Activated CD4-positive, alpha-beta T cell treated with anti-CD3 and anti-CD28 coated beads for 24 hours (primary cell): ENCODE data around the gene CCR9.

Source experiments
- DNase-seq, 2 donors: peaks; one replicate each; pipeline ENCODE4 v3.0.0-alpha.2; 2020; ENCODE audit warnings: low read depth in 2 of 2

CCR9 gene

DNA sequence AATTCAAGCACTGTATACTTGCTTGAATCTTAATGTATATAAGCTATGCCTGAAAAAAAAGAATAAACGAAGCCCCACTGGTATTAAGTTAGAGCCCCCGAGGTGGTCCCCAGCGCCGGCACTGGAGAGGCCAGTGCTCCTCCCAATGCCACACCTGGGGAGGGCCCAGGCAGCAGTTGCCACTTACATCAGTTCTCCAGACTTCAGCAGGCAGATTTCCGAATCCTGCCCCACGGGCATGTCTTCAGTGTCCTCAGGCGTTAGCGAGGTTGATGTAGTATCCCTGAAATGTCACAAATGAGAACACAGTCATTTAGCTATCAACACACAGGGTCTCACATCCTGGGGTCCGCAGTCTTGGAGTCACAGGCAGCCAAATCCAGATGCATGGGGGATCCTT, 49.9 kb downstream of the CCR9 start:
- no peak for DNase-seq

DNA sequence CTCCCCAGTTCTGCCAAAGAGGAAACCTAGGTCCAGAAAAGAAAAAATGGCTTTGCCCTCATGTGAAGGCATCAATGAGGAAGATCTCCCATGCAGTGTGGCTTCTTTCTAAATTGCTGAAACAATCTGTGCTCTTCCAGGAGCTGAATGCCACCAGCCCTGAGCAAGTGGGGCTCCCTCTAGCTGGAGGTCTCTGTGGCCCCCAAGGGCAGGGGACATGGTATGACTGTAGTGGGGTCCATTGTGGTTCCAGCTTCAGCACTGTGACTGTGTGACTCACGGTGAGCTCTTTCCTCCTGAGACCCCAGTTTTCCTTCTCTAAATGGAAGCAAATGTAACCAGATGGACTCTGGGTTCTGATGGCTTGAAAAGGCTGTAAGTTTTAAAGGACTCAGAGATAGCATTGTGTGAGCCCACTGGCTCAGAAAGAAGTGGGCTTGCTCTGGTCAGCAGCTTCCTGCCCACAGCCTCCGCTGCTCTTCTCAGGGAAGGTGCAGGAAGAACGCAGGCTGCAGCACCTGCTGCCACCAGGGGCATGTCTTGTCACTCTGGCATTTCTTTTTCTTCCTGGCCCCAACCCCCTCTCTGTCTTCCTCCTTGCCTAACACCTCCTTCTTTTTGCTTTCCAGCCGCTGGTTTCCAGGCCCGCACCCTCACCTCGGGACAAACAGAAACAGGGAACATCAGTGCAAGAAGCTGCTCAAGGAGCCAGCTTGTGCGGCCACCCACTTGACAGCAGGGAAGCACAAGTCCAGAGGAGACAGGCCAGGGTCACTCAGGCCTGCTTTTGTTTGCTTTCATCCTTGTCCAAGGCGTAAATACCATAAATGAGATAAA, 51.1 kb downstream of the CCR9 start:
- no peak for DNase-seq

DNA sequence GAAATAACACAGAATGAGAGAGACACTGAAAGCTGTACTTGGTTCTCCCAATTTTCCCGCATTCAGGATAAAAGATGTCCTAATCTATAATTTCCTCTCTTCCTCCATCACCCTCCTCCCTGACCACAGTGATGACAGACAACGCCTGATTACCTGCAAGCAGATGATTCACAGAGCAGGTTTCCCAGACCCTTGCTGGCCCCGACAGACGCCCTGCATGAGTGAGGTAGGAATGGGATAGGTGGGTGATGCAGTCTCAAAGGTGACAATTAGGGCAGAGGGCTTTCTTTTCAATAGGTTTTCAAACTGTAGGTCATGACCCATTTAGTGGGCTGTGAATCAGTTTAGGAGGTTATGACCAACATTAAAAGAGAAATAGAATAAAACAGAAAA, 51.7 kb downstream of the CCR9 start:
- no peak for DNase-seq

GRCh38 chr3:45938864-45939263, 52.5 kb downstream of the CCR9 start:
- peak; percentile 83 to 85 for DNase-seq

DNA sequence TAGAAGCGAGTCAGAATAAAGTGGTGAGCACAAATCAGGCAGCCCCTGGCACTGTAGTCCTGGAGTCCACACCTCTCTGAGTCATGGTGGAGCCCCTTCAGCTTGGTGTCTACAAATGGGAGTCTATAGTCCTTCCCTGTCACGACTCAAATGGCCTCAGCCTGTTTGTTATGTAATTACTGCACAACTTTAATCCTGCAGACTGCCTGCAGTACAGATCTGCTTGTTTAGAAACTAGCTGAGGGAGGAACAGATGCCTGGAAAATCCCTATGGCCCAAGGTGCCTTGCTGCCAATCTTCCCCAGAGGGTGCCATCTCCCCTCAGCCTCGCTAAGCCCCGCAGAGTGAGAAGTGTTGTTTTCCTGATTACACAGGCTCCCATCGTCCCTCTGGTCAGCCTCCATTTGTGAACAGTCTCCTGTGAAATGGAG, 53.0 kb downstream of the CCR9 start:
- DNase-seq = no peak

DNA sequence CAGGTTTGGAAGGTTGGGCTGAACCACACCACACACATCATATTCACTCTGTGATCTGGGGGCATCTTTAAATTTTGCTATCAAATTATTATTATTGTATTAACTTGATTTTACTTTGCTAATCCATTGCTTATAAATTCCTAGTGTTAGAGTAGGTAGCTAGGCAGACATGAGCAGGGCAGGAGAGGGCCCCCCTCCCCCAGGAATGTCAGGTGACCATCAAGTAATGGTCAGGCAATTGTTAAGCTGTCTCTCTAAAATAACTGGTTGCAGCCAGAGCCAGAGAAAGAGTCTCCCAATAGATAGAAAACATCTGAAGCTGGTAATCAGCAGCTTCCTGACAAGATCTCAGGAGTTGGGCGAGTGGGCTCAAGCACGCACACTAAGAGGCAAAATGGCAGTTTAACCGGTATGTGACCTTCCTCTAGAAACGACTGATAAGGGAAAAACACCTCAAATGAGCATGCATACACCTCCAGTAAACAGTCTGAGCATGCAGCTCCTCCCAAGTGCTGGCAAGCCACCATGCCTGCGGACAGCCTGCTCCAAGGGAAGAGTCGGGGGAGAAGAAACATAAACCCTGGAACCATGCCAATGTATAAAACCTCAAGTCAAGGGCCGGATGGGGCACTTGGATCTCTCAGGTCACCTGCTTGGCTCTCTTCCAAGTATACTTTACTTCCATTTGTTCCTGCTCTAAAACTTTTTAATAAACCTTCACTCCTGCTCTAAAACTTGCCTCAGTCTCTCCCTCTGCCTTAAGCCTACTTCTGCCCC, 53.8 kb downstream of the CCR9 start:
- DNase-seq = no peak

DNA sequence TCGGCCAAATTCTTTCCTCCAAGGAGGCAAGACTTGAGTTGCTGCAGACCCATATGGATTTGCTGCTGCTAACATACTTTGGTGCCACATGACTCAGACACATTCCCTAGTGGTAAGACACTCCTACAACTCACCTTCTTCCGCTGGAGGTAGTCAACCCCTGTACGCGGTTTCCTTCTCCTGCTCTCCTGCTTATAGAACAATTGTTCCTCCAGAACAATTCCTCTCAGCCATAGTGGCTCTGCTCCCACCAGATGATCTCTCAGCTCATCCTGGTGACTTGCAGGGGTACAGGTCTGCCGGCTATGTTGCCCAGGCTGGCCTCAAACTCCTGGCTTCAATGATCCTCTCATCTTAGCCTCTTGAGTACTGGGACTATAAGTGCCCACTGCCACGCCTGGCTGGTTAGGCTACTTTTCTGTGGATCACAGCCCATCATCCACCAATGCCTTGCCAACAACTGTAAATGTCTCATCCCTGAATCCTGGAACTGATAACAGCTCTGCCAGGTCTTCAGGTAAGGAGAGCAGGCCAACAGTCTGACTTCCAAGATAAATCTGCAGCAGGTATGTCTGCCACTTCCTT, 54.5 kb downstream of the CCR9 start:
- no peak for DNase-seq

DNA sequence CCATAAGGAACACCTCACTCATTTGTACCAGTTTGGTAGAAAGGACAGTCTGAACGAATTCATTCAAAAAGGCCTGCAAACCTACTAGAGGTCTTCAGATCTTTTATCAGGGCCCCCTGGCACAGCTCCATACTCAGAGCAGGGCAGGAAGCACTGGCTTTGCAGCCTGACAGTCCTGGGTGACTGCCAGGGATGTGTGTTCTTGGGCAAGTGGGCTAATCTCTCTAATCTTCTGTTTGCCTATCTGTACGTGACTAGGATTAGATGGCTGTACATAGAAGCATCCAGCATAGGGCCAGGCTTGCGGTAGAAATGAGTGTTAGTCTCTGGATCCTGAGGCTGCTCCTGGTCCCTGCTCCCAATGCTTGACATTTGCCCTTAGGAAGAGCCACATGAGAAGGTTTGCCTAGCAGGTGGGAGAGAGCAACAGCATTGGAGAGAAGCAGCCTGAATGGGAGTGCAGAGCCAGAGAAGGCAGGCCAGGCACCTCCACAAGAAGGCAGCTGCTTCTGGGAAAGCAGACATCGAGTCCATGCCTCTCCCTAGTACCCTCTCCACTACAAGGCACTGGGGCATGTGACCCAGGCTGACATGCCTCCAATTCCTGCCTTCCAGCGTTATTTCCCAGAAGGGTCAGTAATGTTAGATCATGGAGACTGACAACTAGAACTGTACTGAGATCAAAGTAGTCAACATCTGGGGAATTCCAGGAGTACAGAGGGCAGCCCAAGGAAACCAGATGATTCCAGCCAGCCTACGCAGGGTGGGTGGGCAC, 55.9 kb downstream of the CCR9 start:
- DNase-seq = no peak

DNA sequence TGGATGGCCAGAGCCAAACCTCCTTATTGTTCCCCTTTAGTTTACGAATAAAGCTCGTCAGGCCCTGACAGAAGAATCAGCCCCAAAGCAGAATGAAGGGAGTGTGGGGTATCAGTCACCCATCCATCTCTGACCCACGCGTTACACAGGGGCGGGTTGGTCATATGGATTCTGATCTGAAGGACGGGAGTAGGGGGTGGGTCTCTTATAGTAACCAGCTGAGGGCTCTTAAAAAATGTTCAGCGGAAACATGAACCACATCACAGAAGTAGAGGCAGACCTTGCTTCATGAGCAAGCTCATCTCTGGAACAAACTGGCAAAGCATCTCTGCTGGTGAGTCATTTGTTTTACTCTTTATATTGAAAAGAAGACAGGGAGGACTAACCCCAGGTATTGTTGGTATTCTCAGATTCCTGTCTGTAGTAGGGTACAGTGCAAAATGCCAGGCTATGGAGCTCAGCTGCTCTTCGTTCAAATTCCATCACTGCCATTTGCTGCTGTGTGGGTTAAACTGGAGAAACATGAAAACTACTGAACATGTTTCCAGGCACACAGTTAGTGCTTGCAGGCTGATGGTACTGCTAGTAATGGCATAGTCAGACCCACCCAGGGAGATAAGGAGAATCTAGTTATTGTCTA, 57.0 kb downstream of the CCR9 start, which contains the start of gene CXCR6:
TSS of gene CXCR6 (plus strand) at position 258 of the 640 bp plus-strand sequence. CDS start 3,018 bp downstream, outside the sequence.
- DNase-seq = peak in 1 of 2 donors; percentile 37

DNA sequence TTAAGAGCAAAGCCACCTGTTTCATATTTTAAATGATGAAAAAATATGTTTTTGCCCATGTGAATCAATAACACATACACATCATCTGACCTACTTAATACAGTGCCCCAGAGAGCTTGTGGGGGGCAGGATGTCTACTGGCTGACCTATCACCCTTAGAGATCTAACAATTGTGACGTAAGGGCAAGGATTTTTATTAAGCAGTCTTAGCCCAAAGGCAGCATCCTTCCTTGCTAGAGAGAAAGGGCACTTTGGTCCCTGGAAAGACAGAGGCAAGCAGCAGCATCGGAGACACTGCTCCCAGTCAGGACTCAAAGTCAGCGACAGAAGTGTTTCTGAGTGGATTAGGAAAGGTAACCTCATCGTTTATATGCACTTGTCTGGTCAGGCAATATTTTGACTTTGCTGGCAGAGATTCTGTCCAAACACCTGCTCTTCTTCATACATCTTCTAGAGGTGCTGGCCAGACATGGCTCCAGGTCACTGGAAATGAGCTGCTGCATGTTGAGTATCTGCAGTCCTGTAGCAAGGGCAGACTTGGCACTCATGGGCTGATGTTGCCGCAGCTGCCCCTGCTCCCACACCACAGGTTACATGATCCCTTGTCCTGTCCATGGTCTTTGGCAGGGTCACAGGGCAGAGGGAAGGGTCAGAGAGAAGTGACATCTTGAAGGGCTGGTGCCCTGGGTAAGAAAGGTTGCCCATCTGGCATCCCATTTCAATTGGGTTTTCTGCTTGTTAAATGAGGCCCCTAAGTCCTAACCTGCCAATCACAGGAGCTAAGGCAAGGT, 58.7 kb downstream of the CCR9 start:
- no peak for DNase-seq

- DNase-seq = no peak
Measured at GRCh38 chr3:45946307-45946706, 60.0 kb downstream of the CCR9 start.

- no peak for DNase-seq
Measured at GRCh38 chr3:45946875-45947274, 60.5 kb downstream of the CCR9 start.

- no peak for DNase-seq
Measured at GRCh38 chr3:45947361-45947760, 61.0 kb downstream of the CCR9 start.

GRCh38 chr3:45948311-45948781, 62.0 kb downstream of the CCR9 start:
- no peak for DNase-seq

DNA sequence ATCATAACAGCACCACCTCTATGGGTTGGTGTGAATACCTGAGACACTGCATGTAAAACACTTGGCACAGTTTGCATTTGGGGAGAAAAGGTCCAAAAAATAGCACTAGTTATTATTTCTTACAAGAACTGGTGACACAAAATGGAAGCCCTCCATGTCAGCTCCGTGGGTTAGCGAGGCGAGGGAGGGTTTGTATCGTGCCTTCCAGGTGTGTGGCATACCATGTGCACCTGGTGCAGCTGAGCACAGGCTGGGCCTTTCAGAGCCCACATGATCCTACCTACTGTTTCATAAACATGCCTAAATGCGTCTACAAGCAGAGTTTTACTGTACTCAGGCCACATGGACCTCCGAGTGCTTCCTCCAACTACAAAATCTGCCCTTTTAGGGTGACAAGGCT, 62.5 kb downstream of the CCR9 start:
- DNase-seq = no peak

- no peak for DNase-seq
Measured at GRCh38 chr3:45949432-45949831, 63.1 kb downstream of the CCR9 start.

DNA sequence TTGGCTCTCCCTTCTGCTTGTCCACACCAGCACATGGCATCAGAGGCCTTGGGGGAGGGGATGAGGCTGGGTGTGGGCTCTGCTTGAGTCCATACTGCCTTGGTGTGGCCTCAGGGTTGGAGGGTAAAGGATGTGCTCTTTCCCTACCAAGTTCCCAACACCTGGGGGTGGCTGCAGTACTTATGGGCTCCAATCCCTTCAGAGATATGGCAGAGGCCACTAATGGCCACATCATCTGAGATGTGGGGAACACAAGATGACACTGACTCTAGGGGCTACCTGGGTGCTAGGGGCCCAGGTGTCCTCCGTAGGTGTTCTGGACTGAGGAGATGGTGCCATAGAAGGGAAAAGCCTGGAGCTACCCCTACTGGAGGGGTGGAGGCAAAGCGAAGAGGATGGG, 63.8 kb downstream of the CCR9 start:
- DNase-seq = no peak

DNA sequence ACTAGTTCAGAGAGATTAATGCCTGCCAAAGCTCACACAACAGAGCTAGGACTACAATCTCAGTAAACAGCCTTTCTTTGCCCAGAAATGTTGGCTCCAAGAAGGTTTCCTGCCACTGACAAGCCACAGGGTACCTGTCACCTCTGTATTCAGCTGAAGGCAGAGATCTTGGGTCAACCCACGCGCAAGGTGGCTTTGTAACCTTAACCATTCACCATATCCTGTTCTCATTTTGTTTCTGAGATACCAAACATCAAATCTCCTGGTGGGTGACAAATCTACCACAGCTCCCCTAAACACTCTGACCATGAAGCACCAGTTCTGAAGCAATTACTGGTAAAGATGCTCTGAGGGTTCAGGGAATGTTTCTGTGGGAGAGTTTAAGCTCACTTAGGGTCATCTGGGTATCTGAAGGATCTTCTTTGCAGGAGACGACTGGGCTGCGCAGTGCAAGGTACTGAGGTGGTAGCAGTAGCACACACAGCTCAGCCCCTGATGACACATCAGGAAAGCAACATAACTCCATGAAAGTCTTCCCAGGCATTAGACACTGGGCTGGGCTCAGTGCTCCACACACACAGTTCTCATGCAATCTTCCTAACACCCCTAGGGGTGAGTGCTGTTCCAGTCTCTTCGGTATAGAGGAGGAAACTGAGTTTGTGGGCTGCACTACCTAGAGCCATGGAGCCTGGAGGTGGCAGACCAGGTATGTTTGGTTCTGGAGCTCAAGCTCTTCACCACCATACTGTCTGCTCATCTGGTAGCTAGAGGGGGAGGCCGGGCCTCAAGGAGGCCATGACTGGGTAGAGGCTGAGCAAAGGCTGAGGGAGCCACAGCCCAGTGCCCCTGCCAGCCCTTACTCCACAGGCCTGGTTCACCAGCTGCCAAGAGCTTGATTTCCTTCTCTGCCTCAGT, 64.6 kb downstream of the CCR9 start:
- DNase-seq = no peak

DNA sequence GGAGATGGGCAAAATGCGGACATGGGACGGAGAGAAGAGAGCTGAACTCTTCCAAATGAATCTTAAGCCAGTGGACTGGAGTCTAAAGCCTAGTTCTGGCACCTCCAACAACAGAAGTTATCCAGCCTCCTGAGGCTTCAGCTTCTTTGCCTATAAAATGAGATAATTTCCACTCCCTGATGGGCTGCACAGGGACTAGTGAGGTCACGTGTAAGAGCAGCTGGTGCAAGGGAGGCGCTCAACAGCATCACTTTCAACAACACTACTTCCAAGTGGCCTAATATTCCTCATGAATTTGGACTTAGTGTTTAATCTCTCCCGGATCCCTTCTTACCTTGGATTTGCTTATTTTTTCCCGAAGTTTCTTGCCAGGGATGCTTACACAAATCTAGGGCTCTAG, 65.6 kb downstream of the CCR9 start:
- no peak for DNase-seq
